Measurements from ENCODE around the gene ACAT1. TPM values are rescaled to one million over a fixed set of nuclear protein-coding genes. Genes with fewer than 3 reads are reported as not detected.

The ACAT1 gene
- total RNA-seq: 76.2 and 87.9 TPM in 2 replicates

DNA sequence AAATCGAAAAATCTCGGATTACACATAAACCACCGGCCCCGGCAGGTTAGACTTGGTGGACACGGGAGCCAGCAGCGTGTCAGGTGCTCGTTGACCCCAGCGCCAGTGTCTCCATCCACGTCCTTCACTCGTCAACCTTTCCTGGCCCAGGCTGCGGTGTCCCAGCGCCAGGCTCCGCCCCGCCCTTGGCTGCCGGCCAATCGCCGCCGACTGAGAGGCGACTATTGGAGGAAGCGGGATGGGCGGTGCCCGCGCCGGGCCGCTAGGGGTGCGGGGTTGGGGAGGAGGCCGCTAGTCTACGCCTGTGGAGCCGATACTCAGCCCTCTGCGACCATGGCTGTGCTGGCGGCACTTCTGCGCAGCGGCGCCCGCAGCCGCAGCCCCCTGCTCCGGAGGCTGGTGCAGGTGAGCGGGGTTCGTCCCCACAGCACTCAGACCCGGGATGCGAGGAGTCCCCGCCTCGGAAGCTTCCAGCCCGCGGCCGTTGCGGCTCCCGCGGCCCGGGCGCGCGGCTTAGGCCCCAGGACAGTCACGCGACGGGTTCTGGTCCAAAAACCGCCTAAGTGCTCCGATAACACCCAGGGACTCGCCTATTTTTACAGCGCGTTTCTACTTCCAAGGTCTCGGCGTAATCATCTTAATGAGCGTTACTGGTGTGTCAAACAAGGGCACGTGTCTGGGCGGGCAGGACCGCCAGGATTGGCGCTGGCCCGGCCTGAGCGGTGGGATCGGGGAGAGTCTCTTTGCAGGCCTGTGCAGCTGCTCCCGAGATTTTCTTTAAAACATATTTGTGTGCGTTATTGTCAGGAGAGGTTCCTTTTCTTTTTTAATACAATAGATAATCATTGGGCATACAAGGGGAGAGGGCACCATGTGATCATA lies at the start of gene ACAT1:
TSS of gene ACAT1 (plus strand) at position 294 of the 882 bp plus-strand sequence. CDS start at position 334, 40 bp downstream.
- DNase-seq (ENCODE audit: low read depth): no peak
- TF ChIP-seq, protein P1, sequence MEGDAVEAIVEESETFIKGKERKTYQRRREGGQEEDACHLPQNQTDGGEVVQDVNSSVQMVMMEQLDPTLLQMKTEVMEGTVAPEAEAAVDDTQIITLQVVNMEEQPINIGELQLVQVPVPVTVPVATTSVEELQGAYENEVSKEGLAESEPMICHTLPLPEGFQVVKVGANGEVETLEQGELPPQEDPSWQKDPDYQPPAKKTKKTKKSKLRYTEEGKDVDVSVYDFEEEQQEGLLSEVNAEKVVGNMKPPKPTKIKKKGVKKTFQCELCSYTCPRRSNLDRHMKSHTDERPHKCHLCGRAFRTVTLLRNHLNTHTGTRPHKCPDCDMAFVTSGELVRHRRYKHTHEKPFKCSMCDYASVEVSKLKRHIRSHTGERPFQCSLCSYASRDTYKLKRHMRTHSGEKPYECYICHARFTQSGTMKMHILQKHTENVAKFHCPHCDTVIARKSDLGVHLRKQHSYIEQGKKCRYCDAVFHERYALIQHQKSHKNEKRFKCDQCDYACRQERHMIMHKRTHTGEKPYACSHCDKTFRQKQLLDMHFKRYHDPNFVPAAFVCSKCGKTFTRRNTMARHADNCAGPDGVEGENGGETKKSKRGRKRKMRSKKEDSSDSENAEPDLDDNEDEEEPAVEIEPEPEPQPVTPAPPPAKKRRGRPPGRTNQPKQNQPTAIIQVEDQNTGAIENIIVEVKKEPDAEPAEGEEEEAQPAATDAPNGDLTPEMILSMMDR (conservative IDR thresholded peaks at IDR 0.05; ENCODE audit: low read depth, low read length): peak; percentile 9
- H3K4me3 ChIP-seq (ENCODE audit: low read depth, low read length): peak within 1 kb of the TSS; percentile 88

- no peak for DNase-seq (ENCODE audit: low read depth)
- H3K4me3 ChIP-seq (ENCODE audit: low read depth, low read length): no peak overlapping the region
- TF ChIP-seq, protein P1 (conservative IDR thresholded peaks at IDR 0.05; ENCODE audit: low read depth, low read length): no peak
Observed at GRCh38 chr11:108084811-108085210, 36.6 kb upstream of the ACAT1 start.

GRCh38 chr11:108085672-108086071 lies 35.7 kb upstream of the ACAT1 start:
- TF ChIP-seq, protein P1 (conservative IDR thresholded peaks at IDR 0.05; ENCODE audit: low read depth, low read length): no peak
- H3K4me3 ChIP-seq (ENCODE audit: low read depth, low read length): no peak overlapping the region
- no peak for DNase-seq (ENCODE audit: low read depth)

GRCh38 chr11:108092134-108092533 lies 29.2 kb upstream of the ACAT1 start:
- no peak overlapping the region for H3K4me3 ChIP-seq (ENCODE audit: low read depth, low read length)
- TF ChIP-seq, protein P1 (conservative IDR thresholded peaks at IDR 0.05; ENCODE audit: low read depth, low read length): no peak
- no peak for DNase-seq (ENCODE audit: low read depth)

DNA sequence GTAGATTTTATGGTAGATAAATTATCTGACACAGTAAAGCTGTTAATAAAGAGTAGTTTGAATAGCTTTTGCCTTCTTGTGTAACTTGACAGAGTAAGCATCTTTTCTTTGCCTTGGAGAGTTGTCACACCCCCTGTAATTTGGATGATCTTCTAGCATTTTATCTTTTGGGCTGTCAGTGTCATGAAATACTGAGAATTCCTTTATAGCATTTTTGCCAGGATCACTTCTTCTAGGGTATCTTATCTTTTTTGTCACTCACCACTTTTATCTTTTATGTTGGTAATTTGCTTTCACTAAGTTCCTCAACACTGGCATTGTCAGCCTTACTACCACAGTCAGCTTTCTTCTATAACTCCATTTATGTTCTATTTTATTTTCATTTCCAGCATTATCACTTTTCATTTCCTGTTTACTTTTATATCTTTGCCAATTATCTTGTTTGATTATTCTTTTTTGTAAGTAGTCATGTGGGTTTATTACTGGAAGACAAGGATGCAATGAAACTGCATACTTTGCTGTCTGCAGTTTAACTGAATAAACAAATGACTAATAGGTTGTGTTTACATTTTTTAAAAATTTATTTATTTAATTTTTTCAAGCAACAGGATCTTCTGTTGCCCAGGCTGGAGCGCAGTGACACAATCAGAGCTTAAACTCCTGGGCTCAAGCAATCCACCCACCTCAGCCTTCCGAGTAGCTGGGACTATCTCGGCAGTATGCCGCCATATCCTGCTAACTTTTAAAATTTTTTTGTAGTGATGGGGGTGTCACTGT lies 28.1 kb upstream of the ACAT1 start:
- DNase-seq (ENCODE audit: low read depth): no peak
- no peak overlapping the region for H3K4me3 ChIP-seq (ENCODE audit: low read depth, low read length)
- TF ChIP-seq, protein P1 (conservative IDR thresholded peaks at IDR 0.05; ENCODE audit: low read depth, low read length): no peak

GRCh38 chr11:108097179-108097578 lies 24.2 kb upstream of the ACAT1 start:
- H3K4me3 ChIP-seq (ENCODE audit: low read depth, low read length): no peak overlapping the region
- DNase-seq (ENCODE audit: low read depth): no peak
- TF ChIP-seq, protein P1 (conservative IDR thresholded peaks at IDR 0.05; ENCODE audit: low read depth, low read length): no peak
